CMK (cell line): ENCODE measurements around the gene OSTF1.

Experiments
- DNase-seq: peaks from one replicate; pipeline ENCODE4 v3.0.0-alpha.2; 2010; ENCODE audit warnings: low read depth

The OSTF1 gene

DNA sequence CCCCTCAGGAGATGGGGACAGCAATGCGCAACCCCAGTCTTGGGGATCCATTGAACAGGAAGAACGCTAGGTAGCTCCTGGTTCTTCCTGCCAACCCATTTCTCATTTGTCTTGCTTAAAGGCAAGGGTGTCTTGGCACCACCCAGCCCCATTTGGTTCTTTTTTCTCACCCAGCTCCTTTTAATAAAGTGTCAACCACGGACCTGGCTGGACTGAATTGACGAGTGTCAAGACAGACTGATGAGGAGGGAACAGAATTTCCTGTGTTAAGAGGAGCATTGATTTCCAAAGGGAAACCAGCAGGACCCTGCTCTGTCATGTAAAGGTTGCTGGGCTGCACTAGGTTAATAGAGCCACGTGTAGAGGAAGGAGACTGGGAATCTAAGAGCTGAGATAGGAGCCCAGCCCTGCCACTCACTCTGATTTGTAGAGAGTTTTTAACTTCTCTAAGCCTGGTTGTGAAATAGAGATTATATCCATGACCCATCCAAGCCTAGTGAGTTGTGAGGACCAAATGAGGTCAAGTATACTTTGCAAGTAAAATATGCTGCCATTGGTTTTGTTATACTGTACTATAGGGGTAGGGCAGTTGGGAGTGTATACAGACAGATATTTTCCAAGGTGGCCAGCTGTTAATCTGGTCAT lies 33.7 kb downstream of the OSTF1 start:
- no peak for DNase-seq

DNA sequence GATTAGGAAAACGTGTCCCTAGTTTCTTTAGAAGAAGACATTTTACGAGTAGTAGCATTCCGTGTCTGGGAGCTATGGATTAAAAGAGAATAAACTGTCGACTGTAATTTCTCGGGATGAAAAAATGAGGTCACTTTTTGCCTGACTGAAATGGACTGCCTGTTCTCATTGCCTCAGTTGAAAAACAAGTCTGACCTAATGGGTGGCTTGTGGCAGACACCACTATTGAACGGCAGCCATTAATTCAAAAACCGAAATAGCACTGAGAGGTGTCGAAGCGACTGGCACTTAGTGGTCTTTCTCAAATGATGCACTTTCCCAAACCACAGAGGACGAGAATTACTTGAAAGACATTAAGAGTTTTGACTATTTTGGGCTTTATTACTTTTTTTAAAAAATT lies 35.4 kb downstream of the OSTF1 start:
- no peak for DNase-seq

DNA sequence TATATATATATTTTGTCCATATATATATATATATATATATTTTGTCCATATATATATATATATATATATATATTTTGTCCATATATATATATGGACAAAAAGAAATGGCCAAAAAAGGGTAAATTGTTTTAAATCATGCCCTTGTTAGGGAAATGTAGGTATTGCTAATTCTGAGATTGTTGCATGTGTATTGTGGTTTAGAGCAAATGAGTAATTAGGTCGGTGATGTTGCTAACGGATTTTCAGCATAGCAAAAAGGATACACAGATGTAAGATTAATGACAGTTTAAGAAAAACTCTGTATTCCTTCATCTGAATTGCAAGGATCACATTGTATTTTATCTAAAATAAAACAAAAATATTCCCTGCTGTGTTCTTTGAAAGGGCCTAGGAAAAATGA lies 40.2 kb downstream of the OSTF1 start:
- DNase-seq = no peak

DNA sequence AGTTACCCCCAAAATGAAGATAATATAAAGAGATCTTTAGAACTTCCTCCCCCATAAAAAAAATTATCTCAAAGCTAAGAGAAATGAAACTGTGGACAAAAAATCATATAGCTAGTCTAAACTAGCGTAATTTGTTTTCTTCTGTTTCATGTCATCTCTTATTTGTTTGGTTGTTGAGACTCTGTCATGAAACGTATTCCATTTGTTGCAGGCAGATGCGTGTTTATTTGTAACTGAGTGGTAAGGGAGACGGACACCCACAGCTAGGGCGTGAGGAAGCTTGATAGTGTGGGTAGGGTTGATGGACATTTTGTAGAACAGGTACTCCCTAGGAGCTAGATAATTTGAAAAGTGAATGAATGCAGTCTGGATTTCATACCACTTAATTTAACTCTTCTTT lies 41.9 kb downstream of the OSTF1 start:
- no peak for DNase-seq

DNA sequence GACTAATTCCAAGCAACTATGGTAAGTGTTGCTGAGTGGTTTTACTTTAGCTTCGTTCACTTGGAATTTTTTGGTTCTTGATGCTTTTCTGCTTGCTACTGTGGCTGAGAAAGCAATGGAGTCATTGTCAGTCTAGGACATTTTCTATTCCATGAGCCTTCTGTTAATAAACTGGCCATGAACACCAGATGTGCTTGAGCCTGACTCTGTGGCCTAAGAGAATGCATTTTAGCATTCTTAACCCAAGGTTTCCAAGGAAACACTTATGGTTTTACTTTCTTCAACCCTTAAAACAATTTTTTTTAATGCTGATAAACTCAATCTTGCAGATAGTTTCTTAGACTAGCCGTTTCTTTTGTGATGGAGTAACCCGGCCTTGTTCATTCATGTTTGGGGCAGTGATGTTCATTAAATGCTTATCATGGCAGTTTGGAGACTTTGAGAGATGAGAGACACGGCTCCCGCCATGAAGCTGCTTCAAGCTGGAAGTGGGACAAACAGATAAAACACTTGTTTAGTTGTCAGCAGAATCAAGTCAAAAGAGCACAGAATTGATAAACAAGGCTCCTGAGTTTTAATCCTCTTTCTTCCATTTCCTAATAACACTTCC lies 42.4 kb downstream of the OSTF1 start:
- no peak for DNase-seq

DNA sequence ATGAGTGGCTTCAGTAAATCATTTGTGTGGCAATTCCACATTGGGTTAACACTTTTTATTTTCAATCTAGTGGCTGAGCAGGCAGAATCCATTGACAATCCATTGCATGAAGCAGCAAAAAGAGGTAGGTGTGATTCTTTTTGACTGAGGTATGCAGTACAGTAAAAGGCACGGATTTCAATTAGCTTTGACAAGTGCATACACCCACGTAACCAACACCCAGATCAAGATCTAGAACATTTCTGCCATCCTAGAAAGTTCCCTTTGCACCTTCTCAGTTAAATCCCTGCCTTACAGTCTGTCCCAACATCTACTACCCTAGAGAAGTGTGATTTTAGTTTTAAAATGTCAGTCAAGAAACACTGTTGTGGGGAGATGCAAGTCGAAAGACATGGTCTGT lies 43.4 kb downstream of the OSTF1 start:
- DNase-seq = no peak

DNA sequence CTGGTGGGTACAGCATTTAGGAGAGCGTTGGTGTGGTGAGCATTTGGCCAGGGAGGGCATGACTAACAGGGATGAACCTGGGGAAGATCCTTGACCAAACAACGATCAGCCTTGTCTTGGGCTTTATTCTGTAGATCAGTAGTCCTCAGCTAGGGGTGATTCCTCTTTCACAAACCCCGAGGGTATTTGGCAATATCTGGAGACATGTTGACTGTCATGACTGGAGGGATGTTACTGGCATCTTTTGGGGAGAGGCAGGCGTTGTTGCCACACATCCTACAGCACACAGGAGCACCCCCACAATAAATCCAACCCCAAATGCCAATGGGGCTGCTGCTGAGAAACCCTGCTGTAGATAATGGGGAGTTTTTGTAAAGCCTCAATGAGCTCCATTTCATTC lies 43.9 kb downstream of the OSTF1 start:
- DNase-seq = no peak

DNA sequence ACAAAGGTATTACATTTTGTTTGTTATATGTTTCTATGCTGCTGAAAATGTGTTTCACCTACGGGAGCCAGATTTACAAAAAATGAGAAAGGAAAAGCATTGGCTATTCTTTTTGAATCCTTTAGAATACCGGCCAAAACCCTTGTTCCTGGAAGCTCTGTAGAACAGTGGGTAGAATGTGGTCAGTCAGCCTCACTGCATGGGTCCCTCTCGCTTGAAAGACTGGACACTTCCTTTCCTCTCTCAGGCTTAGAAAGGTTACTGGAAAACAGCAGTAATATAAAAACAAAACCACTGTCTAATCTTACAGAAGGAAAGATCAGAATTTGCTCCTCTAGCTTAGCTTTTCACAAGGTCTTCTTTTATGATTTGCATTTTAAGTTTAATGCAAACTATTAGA lies 45.1 kb downstream of the OSTF1 start:
- no peak for DNase-seq

DNA sequence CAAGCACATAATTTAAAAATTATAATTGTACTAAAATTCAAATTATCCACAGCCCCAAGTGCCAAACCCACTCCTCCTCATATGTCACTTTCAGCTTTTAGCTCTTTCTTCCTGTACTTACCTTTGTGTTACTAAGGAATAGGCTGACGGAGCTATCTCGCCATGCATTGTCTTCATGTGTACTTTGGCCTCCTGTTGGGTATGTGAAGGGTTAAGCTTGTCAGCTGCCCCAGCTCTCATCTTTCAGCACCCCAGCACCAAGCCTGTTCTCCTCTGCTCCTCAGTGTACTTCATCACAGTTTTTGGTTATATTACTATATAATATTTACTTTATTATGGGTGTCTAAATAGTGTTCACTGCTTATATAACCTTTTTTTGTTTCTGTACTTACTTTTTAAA lies 46.2 kb downstream of the OSTF1 start:
- DNase-seq = no peak

DNA sequence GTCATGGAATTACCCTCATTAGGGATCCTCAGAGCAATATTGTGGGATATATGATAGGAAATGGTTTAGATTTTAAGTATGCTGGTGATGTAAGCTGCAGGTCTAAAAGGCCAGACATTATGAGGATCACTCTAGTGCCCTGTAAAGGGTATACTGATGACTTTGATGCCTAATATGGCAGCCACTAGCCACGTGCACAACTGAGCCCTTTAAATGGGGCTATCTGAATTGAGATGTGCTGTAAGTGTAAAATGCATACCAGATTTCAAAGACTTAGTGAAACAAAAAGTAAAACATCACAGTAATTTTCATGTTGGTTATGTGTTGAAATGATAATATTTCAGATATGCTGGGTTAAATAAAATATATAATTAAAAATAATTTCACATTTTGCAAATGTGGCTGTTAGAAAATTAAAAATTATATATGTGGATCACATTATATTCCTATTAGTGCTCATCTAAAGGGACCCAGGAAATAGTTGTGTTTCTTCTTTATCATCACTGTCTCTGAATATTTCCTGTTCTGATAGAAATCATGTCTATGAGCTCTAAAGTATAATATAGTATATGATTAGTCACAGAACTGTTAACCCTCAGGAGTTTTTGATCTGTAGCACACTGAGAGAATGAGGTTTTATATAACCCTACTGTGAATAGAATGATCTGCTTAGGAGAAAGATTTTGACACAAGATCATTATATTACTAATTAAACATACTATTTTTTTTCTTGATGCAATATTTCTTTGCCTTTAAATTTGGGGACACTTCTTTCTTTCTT lies 50.1 kb downstream of the OSTF1 start:
- DNase-seq = no peak

DNA sequence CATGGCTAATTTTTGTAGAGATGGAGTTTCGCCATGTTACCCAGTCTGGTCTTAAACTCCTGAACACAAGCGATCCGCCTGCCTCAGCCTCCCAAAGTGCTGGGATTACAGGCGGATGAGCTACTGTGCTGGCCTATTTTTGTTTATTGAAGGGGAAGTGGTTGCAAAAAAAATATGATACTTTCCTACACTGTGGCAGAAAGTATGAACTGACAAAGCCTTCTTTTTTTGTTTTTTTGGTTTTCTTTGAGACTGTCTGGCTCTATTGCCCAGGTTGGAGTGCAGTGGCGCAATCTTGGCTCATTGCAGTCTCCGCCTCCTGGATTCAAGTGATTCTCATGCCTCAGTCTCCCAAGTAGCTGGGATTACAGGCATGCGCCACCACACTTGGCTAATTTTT lies 50.9 kb downstream of the OSTF1 start:
- DNase-seq = no peak

DNA sequence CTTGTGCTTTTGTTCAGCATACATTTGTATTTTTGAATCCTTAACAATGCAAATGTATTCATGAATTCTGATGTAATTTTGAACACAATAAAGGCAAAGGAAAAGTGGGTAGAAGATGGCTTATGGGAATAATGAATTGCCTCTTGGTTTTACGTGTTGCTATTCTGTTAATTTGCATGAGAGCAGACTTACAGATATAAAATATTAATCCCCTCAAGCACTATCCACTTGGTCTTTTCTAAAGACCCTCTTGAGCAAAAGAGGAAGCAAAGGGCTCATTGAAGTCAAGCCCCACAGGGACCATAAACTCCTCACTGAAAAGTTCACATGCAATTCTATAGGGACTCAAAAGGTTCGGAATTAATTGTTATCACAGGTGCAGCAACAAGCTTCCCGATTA lies 51.9 kb downstream of the OSTF1 start:
- DNase-seq = no peak

DNA sequence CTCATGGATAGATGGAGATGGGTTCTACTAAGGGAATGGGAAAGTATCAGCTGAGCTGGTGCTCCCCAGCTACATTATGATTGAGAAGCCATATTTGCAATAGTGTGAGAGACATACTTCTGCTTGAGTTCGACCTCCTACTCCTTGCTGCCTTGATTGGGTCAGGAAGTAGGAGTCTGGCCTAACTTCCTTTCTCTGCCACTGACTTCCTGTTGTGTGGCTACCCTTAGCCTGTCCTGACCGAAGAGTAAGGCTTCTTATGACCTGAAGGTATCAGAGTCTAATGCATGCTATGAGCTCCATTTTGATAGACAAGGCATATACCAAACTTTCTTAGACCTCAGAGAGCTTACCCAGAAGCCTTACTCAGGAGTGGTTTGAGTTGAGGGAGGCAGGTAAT lies 53.9 kb downstream of the OSTF1 start:
- DNase-seq = peak; percentile 5

DNA sequence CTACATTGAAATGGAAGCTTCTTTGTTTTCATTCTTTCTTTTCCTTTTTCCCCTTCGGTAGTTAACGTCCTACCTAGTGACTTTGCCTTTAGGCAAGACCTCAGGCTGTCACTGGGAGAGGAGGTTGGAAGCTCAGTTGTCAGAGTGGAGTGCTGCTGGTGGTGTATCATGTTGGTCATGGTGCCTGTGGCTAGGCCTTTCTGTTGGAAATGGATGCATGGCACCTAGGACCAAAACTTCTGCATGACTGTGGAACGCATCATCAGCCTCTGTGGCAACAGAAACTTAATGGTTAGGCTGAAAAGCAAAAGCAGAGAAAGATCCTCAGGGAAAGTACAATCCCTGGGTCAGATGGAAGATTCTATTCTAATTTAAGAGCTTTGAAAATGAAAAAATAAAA lies 57.9 kb downstream of the OSTF1 start:
- DNase-seq = no peak

DNA sequence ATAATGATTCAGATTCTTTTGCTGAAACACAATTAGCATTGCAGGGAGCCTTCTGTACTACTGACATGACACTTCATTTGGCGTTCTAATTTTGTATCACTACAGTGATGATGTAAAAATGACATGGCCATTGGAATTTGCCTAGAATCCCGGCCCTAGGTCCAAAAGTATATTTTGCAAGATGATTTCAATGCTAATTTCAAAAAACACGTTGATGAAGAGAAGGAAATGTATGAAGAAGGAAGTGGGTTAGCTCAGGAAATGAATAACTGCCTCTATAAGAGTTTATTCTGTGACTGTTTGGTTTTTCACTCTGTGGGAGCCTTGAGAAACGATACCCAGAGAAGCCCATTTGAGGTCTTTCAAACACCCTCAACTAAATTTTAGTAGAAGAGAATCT lies 59.3 kb downstream of the OSTF1 start:
- no peak for DNase-seq

DNA sequence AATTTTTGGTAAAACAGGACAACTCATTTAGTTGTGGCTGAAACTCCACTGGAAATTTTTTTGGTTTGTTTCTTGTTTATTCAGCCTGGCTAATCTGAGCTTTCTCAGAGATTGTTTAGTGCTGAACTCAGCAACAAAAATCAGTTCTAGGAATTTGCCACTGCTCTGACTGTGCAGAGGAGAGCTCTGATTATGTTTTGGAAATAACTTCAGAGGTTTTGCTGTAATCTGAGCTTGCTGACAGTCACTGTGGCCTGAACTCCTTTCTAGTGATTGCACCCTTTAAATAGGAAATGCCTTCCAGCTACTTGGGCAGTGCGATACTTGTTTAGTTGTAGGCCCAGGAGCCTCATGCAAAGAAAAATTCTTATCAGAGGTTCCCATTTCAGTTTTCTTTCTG lies 60.2 kb downstream of the OSTF1 start:
- no peak for DNase-seq

DNA sequence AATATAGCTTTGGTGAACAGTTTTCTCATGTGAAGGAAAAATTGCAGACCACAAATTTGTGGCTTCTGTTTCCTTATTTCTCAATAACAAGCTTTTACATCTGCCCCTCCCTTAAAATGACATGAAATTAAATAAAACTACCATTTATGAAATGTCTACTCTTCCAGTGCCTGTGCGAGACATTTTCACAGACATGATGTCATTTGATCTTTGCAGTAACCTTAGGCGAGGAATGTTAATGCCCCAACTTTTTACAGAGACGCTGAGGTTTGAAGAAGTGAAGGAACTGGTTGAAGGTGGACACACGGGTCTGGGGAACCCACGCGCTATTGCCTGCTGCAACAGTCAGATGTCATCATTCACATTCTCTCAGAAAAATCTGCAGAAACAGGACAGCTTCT lies 61.5 kb downstream of the OSTF1 start:
- no peak for DNase-seq

DNA sequence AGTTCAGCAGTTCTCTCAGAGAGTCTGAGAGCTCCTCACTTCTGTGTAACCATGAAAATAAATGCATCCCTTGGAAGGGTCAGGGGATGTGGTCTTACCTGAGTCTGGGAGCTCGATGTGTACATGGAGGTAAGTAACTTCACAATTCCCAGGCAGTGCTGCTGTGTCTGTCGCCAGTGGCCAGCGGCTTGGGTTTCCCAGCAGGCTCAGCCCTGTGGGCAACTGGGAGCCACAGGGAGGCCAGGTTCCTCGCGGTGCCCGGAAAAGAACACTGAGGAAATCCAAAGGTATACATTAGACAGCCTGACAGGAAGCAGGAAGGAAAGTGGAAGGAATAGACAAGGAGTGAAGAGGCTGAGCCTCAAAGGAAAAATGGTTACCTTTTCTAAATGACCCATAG lies 62.2 kb downstream of the OSTF1 start:
- no peak for DNase-seq

DNA sequence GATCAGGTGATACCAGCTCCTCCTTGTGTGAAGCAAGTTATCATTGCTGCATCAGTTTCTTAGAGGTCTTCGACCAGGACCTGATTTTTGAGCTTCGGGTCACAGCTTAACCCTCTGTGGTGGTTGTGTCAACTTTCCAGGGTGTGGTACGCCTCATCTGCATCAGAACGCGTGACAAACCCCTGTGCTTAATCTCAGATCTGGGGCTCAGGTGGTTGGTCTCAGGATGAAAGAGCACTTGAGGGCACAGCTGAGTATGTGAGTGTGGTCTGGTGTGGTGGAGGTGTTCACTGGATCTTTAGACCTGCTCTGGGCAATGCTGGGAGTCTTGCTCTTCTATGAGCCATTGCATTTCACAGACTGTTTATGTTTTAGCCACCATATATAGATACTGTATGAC lies 64.1 kb downstream of the OSTF1 start:
- no peak for DNase-seq

DNA sequence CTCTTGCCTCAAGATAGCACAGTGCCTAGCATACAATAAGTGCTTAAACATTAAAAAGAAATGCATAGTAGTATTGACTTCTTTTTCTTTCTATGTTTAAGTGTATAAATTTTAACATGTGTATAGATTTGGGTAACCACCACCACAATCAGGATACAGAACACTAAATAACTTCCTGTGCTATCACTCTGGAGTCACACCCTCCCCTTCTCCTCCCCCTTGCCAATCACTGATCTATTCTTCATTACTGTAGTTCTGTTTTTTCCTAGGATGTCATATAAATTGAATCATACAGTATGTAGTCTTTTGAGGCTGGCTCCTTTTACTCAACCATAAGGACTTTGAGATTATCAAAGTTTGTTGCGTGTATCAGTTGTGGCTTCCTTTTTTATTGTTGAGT lies 68.5 kb downstream of the OSTF1 start:
- DNase-seq = no peak

DNA sequence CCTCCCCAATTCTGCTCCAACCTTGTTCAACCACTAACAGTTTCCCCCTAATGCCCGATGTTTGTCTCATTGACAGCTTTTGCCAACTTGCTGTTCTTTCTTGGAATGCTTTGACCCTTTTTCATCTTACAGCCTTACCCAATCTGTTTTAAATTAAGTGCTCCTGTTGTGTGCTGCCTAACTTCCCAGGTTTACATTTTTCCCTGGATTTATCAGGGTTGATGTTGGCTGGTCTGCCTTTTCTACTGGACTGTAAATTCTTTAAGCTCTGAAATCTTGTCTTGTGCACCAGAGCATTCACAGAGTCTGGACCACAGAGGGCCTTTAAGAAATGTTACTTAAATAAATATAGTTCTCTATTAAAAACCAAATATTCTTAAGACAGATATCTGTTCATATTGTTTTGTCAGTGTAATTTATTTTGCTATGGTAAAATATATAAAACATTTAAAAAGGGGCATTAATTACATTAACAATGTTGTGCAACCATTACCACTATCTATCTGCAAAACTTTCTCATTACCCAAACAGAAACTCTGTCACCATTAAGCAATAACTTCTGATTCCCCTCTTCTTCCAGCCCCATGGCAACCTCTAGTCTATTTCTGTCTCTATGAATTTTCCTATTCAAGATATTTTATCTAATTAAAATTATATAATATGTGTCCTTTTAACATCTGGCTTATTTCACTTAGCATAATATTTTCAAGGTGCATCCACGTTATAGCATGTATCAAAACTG lies 73.0 kb downstream of the OSTF1 start:
- no peak for DNase-seq

DNA sequence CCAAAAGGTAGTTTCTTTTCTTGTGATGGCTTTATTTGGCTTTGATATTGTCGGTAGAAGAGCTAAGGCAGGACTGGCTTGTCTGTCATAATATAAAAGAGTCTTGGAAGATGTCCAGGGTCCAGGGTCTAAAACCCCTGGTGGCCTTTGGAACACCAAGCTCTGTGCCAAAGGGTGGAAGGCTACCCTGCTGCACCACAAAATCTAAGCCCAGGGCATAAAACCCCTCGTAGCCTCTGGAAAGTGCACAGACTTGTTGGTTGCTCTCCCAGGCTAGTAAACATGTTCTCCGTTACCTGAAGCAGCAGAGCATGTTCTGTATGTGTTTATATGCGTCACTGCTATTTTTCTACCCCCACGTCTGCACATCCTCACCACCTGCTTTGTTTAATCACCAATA lies 75.5 kb downstream of the OSTF1 start:
- no peak for DNase-seq

DNA sequence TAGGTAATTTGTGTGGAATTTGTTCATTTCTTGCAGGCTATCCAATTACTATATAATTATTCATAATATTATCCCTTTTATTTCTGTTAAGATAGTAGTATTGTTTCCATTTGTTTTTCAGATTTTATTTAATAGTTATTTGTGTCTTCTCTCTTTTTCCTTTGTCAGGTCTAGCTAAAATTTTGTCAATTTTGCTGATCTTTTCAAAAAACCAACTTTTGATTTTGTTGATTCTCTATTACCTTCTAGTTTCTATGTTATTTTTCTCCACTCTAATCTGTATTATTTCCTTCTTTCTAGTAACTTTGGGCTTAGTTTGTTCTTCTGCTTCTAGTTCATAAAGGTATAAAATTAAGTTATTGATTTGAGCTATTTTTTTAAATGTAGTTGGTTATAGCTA lies 76.3 kb downstream of the OSTF1 start:
- DNase-seq = no peak
